Measurements from ENCODE around the gene NFIC. TPM values are rescaled to one million over a fixed set of nuclear protein-coding genes. Genes with fewer than 3 reads are reported as not detected.
A peak's percentile ranks its signal among the peaks of the same experiment; 100 is the strongest.

The NFIC gene
- polyA plus RNA-seq, 4 donors = 4.5 to 37.9 (median 8.2) TPM

- Histone ChIP-seq H3K27ac (ENCODE audit: low read depth in 1 of 3, low read length in 2 of 3) (peak within 1 kb of the TSS; percentile 68 to 99 (median 96)), H3K9me3 (ENCODE audit: control insufficient read depth in 2 of 2, insufficient read depth in 1 of 2, low read depth in 1 of 2, low read length in 1 of 2) (peaks cover 0 to 7% of the 10 kb centered on the region in 2 donors), H3K36me3 (ENCODE audit: control insufficient read depth in 3 of 3, insufficient read depth in 2 of 3, low read depth in 1 of 3, low read length in 3 of 3) (peaks cover 0 to 21% (median 0%) of the 10 kb centered on the region in 3 donors), H3K4me3 (ENCODE audit: low read depth in 1 of 3, low read length in 3 of 3) (peak within 1 kb of the TSS in 2 of 3 donors; percentile 5 to 75), H3K27me3 (ENCODE audit: control insufficient read depth in 3 of 3, insufficient read depth in 3 of 3, low read length in 3 of 3) (peaks cover 0 to 6% (median 0%) of the 10 kb centered on the region in 3 donors), H3K4me1 (ENCODE audit: control insufficient read depth in 3 of 3, insufficient read depth in 2 of 3, low read depth in 1 of 3, low read length in 2 of 3) (peaks cover 0 to 28% (median 0%) of the 10 kb centered on the region in 3 donors)
- WGBS, 3 donors = 19 to 80% (median 39%) methylated on average over 23 to 33 of the region's 33 CpGs
- peak in 1 of 2 donors; percentile 68 for DNase-seq
- FAIRE-seq = no peak
These were observed 116.8 kb downstream of the NFIC start, which contains the start of gene SMIM44 for GRCh38 chr19:3483226-3483628. Gene SMIM44 (minus strand): TSS chr19:3483441. CDS start chr19:3483403, 38 bp downstream.

- FAIRE-seq (no peak), DNase-seq (no peak)
- Histone ChIP-seq H3K27ac (ENCODE audit: low read depth in 1 of 3, low read length in 2 of 3) (no peak overlapping the region), H3K9me3 (ENCODE audit: control insufficient read depth in 2 of 2, insufficient read depth in 1 of 2, low read depth in 1 of 2, low read length in 1 of 2) (peaks cover 0 to 2% of the 10 kb centered on the region in 2 donors), H3K4me3 (ENCODE audit: low read depth in 1 of 3, low read length in 3 of 3) (no peak overlapping the region), H3K36me3 (ENCODE audit: control insufficient read depth in 3 of 3, insufficient read depth in 2 of 3, low read depth in 1 of 3, low read length in 3 of 3) (peaks cover 7 to 74% (median 14%) of the 10 kb centered on the region in 3 donors), H3K27me3 (ENCODE audit: control insufficient read depth in 3 of 3, insufficient read depth in 3 of 3, low read length in 3 of 3) (no peaks in the 10 kb centered on the region), H3K4me1 (ENCODE audit: control insufficient read depth in 3 of 3, insufficient read depth in 2 of 3, low read depth in 1 of 3, low read length in 2 of 3) (no peaks in the 10 kb centered on the region)
- 96% methylated on average over 52 to 55 of the region's 55 CpGs for WGBS, 3 donors
These were observed 125.2 kb downstream of the NFIC start for GRCh38 chr19:3491396-3492119.

GRCh38 chr19:3492131-3492839 is 125.9 kb downstream of the NFIC start:
- no peaks in the 10 kb centered on the region for H3K9me3 ChIP-seq (ENCODE audit: control insufficient read depth in 2 of 2, insufficient read depth in 1 of 2, low read depth in 1 of 2, low read length in 1 of 2)
- no peak overlapping the region for H3K4me3 ChIP-seq (ENCODE audit: low read depth in 1 of 3, low read length in 3 of 3)
- DNase-seq (no peak), FAIRE-seq (no peak)
- H3K4me1 ChIP-seq (ENCODE audit: control insufficient read depth in 3 of 3, insufficient read depth in 2 of 3, low read depth in 1 of 3, low read length in 2 of 3) = no peaks in the 10 kb centered on the region
- no peaks in the 10 kb centered on the region for H3K27me3 ChIP-seq (ENCODE audit: control insufficient read depth in 3 of 3, insufficient read depth in 3 of 3, low read length in 3 of 3)
- H3K36me3 ChIP-seq (ENCODE audit: control insufficient read depth in 3 of 3, insufficient read depth in 2 of 3, low read depth in 1 of 3, low read length in 3 of 3) = peaks cover 7 to 74% (median 14%) of the 10 kb centered on the region in 3 donors
- no peak overlapping the region for H3K27ac ChIP-seq (ENCODE audit: low read depth in 1 of 3, low read length in 2 of 3)
- 95 to 98% (median 97%) methylated on average over 41 to 45 of the region's 45 CpGs for WGBS, 3 donors

GRCh38 chr19:3492919-3493318 is 126.5 kb downstream of the NFIC start:
- H3K27me3 ChIP-seq (ENCODE audit: control insufficient read depth in 3 of 3, insufficient read depth in 3 of 3, low read length in 3 of 3) = no peaks in the 10 kb centered on the region
- H3K4me3 ChIP-seq (ENCODE audit: low read depth in 1 of 3, low read length in 3 of 3) = no peak overlapping the region
- no peaks in the 10 kb centered on the region for H3K4me1 ChIP-seq (ENCODE audit: control insufficient read depth in 3 of 3, insufficient read depth in 2 of 3, low read depth in 1 of 3, low read length in 2 of 3)
- DNase-seq (no peak), FAIRE-seq (no peak)
- peaks cover 7 to 78% (median 14%) of the 10 kb centered on the region in 3 donors for H3K36me3 ChIP-seq (ENCODE audit: control insufficient read depth in 3 of 3, insufficient read depth in 2 of 3, low read depth in 1 of 3, low read length in 3 of 3)
- no peaks in the 10 kb centered on the region for H3K9me3 ChIP-seq (ENCODE audit: control insufficient read depth in 2 of 2, insufficient read depth in 1 of 2, low read depth in 1 of 2, low read length in 1 of 2)
- WGBS, 3 donors = 93 to 94% (median 93%) methylated on average over 16 of the region's 16 CpGs
- H3K27ac ChIP-seq (ENCODE audit: low read depth in 1 of 3, low read length in 2 of 3) = no peak overlapping the region

GRCh38 chr19:3493651-3494050 is 127.3 kb downstream of the NFIC start:
- H3K36me3 ChIP-seq (ENCODE audit: control insufficient read depth in 3 of 3, insufficient read depth in 2 of 3, low read depth in 1 of 3, low read length in 3 of 3) = peaks cover 7 to 76% (median 14%) of the 10 kb centered on the region in 3 donors
- H3K4me3 ChIP-seq (ENCODE audit: low read depth in 1 of 3, low read length in 3 of 3) = no peak overlapping the region
- H3K9me3 ChIP-seq (ENCODE audit: control insufficient read depth in 2 of 2, insufficient read depth in 1 of 2, low read depth in 1 of 2, low read length in 1 of 2) = no peaks in the 10 kb centered on the region
- FAIRE-seq (no peak), DNase-seq (no peak)
- 94 to 95% (median 95%) methylated on average over 14 of the region's 14 CpGs for WGBS, 3 donors
- no peaks in the 10 kb centered on the region for H3K4me1 ChIP-seq (ENCODE audit: control insufficient read depth in 3 of 3, insufficient read depth in 2 of 3, low read depth in 1 of 3, low read length in 2 of 3)
- no peak overlapping the region for H3K27ac ChIP-seq (ENCODE audit: low read depth in 1 of 3, low read length in 2 of 3)
- no peaks in the 10 kb centered on the region for H3K27me3 ChIP-seq (ENCODE audit: control insufficient read depth in 3 of 3, insufficient read depth in 3 of 3, low read length in 3 of 3)

- 84 to 90% (median 85%) methylated on average over 15 of the region's 15 CpGs for WGBS, 3 donors
- Histone ChIP-seq H3K36me3 (ENCODE audit: control insufficient read depth in 3 of 3, insufficient read depth in 2 of 3, low read depth in 1 of 3, low read length in 3 of 3) (peaks cover 7 to 76% (median 14%) of the 10 kb centered on the region in 3 donors), H3K27ac (ENCODE audit: low read depth in 1 of 3, low read length in 2 of 3) (no peak overlapping the region), H3K4me3 (ENCODE audit: low read depth in 1 of 3, low read length in 3 of 3) (no peak overlapping the region), H3K9me3 (ENCODE audit: control insufficient read depth in 2 of 2, insufficient read depth in 1 of 2, low read depth in 1 of 2, low read length in 1 of 2) (no peaks in the 10 kb centered on the region), H3K27me3 (ENCODE audit: control insufficient read depth in 3 of 3, insufficient read depth in 3 of 3, low read length in 3 of 3) (no peaks in the 10 kb centered on the region), H3K4me1 (ENCODE audit: control insufficient read depth in 3 of 3, insufficient read depth in 2 of 3, low read depth in 1 of 3, low read length in 2 of 3) (no peaks in the 10 kb centered on the region)
- DNase-seq = no peak
- FAIRE-seq = no peak
These were observed 127.7 kb downstream of the NFIC start for GRCh38 chr19:3494051-3494450.

GRCh38 chr19:3494559-3494958 is 128.2 kb downstream of the NFIC start:
- Histone ChIP-seq H3K36me3 (ENCODE audit: control insufficient read depth in 3 of 3, insufficient read depth in 2 of 3, low read depth in 1 of 3, low read length in 3 of 3) (peaks cover 7 to 76% (median 14%) of the 10 kb centered on the region in 3 donors), H3K27ac (ENCODE audit: low read depth in 1 of 3, low read length in 2 of 3) (no peak overlapping the region), H3K4me1 (ENCODE audit: control insufficient read depth in 3 of 3, insufficient read depth in 2 of 3, low read depth in 1 of 3, low read length in 2 of 3) (peaks cover 0 to under 1% (median 0%) of the 10 kb centered on the region in 3 donors), H3K27me3 (ENCODE audit: control insufficient read depth in 3 of 3, insufficient read depth in 3 of 3, low read length in 3 of 3) (no peaks in the 10 kb centered on the region), H3K9me3 (ENCODE audit: control insufficient read depth in 2 of 2, insufficient read depth in 1 of 2, low read depth in 1 of 2, low read length in 1 of 2) (no peaks in the 10 kb centered on the region), H3K4me3 (ENCODE audit: low read depth in 1 of 3, low read length in 3 of 3) (no peak overlapping the region)
- DNase-seq (no peak), FAIRE-seq (no peak)
- 85 to 88% (median 86%) methylated on average over 18 of the region's 18 CpGs for WGBS, 3 donors

- FAIRE-seq (no peak), DNase-seq (no peak)
- Histone ChIP-seq H3K27ac (ENCODE audit: low read depth in 1 of 3, low read length in 2 of 3) (no peak overlapping the region), H3K27me3 (ENCODE audit: control insufficient read depth in 3 of 3, insufficient read depth in 3 of 3, low read length in 3 of 3) (no peaks in the 10 kb centered on the region), H3K36me3 (ENCODE audit: control insufficient read depth in 3 of 3, insufficient read depth in 2 of 3, low read depth in 1 of 3, low read length in 3 of 3) (peaks cover 2 to 61% (median 7%) of the 10 kb centered on the region in 3 donors), H3K4me1 (ENCODE audit: control insufficient read depth in 3 of 3, insufficient read depth in 2 of 3, low read depth in 1 of 3, low read length in 2 of 3) (peaks cover 0 to 4% (median 0%) of the 10 kb centered on the region in 3 donors), H3K9me3 (ENCODE audit: control insufficient read depth in 2 of 2, insufficient read depth in 1 of 2, low read depth in 1 of 2, low read length in 1 of 2) (no peaks in the 10 kb centered on the region), H3K4me3 (ENCODE audit: low read depth in 1 of 3, low read length in 3 of 3) (no peak overlapping the region)
- 95 to 97% (median 96%) methylated on average over 31 to 32 of the region's 32 CpGs for WGBS, 3 donors
These were observed 130.2 kb downstream of the NFIC start for GRCh38 chr19:3496392-3497273.
